ENCODE measurements around the gene NHLRC4. TPM values are rescaled to one million over a fixed set of nuclear protein-coding genes. Genes with fewer than 3 reads are reported as not detected.

NHLRC4 gene
- total RNA-seq, 1 donor from 2014 or later, result 1.0 TPM

DNA sequence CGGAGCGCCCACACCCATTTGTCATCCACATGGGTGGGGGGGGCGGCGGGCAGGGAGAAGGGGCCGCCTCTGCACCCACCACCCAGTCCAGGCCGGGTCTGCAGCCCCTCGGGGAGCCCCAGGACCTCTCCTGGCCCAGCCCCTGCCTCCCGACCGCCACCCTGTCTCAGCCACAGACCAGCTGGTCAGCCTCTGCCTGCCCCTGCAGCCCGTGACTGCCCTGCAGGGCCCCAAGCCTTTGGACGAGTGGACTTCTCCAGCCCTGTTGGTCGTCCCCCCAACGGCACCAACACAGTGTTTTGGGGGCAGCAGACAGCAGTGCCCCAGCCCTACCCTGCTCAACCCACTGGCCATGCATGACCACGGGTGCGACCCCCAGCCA is 5.4 kb upstream of the NHLRC4 start:
- H3K27ac Mint-ChIP-seq, result no peak overlapping the region
- POLR2A ChIA-PET, result no interaction called here
- H3K36me3 Mint-ChIP-seq (ENCODE audit: low read depth), result no peaks in the 10 kb centered on the region
- peaks cover 10% of the 10 kb centered on the region for H3K27me3 Mint-ChIP-seq
- no peak for ATAC-seq (ENCODE audit: low read depth)
- TF ChIP-seq, protein P1, sequence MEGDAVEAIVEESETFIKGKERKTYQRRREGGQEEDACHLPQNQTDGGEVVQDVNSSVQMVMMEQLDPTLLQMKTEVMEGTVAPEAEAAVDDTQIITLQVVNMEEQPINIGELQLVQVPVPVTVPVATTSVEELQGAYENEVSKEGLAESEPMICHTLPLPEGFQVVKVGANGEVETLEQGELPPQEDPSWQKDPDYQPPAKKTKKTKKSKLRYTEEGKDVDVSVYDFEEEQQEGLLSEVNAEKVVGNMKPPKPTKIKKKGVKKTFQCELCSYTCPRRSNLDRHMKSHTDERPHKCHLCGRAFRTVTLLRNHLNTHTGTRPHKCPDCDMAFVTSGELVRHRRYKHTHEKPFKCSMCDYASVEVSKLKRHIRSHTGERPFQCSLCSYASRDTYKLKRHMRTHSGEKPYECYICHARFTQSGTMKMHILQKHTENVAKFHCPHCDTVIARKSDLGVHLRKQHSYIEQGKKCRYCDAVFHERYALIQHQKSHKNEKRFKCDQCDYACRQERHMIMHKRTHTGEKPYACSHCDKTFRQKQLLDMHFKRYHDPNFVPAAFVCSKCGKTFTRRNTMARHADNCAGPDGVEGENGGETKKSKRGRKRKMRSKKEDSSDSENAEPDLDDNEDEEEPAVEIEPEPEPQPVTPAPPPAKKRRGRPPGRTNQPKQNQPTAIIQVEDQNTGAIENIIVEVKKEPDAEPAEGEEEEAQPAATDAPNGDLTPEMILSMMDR (IDR thresholded peaks at IDR 0.05), result no peak
- H3K4me3 Mint-ChIP-seq, result no peak overlapping the region
- intact Hi-C loops (cut with micrococcal nuclease), result no loop called here
- H3K9me3 Mint-ChIP-seq, result no peaks in the 10 kb centered on the region
- CTCF ChIA-PET, result no interaction called here
- peaks cover 5% of the 10 kb centered on the region for H3K4me1 Mint-ChIP-seq
- DNase-seq, result no peak

DNA sequence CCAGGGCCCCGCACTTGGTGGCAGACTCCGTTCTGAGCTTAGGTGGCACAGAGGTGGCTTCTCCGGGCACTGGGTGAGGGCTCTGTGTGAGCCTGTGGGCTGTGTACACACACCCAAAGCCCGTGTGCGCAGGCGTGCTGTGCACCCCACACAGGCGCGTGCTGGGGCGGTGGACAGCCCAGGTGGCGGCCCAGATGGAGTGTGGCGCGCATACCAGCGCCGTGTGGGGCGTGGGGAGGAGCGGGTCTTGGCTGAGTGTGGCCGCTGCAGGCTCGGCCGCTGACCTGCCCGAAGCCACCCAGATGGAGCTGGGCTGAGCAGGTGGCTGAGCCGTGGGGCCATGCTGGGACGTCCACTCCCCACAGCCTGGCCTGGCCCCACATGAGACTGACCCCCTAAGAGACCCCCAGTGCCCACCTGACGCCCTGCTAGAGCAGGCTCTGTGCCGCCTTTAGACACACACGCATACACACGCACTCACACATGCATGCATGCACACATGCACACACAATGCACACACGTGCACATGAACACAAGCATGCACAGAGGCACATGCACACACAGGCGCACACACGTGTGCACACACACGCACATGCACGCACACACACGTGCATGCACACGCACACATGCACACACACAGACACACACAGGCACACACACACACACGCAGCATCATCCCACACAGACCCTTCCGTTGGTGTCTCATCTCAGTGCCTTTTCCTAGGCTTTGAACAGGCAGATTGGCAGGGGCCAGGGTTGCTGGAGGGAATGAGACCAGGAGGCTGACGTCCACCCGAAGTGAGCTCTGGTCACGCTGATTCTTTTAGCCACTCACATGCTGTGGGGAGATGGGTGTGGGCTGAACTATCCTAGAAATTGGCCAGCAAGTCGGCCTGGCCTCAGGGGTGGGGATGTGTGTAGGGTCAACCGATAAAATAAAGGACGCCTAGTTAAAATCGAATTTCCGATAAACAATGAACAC is 4.6 kb upstream of the NHLRC4 start:
- Mint-ChIP-seq H3K9me3 (no peaks in the 10 kb centered on the region), H3K36me3 (ENCODE audit: low read depth) (no peaks in the 10 kb centered on the region), H3K4me3 (no peak overlapping the region), H3K27ac (no peak overlapping the region), H3K27me3 (peaks cover 10% of the 10 kb centered on the region), H3K4me1 (peaks cover 13% of the 10 kb centered on the region)
- TF ChIP-seq, protein P1 (IDR thresholded peaks at IDR 0.05), result no peak
- DNase-seq (no peak), ATAC-seq (ENCODE audit: low read depth) (no peak)
- intact Hi-C loops (cut with micrococcal nuclease), result no loop called here
- CTCF ChIA-PET, result no interaction called here
- POLR2A ChIA-PET, result no interaction called here

DNA sequence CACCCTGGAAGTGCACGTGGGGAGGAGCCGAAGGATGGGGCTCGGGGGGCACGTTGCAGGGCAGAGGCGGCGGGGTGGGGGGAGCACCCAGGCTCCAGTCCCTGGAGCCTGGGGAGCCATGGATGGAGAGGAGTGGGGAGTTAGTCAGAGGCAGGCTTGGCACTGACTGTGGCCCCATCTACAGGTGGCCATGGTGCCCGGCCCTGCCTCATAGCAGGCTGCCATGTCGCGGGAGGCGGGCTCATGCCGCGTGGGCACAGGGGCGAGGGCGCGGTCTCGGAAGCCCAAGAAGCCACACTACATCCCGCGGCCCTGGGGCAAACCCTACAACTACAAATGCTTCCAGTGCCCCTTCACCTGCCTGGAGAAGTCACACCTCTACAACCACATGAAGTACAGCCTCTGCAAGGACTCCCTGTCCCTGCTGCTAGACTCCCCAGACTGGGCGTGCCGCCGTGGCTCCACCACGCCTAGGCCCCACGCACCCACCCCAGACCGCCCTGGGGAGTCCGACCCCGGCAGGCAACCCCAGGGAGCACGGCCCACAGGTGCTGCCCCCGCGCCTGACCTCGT is 3.6 kb upstream of the NHLRC4 start:
- intact Hi-C loops (cut with micrococcal nuclease), result no loop called here
- H3K9me3 Mint-ChIP-seq, result no peaks in the 10 kb centered on the region
- TF ChIP-seq, protein P1 (IDR thresholded peaks at IDR 0.05), result no peak
- peaks cover 10% of the 10 kb centered on the region for H3K27me3 Mint-ChIP-seq
- no peak overlapping the region for H3K4me3 Mint-ChIP-seq
- POLR2A ChIA-PET, result no interaction called here
- no peak overlapping the region for H3K27ac Mint-ChIP-seq
- DNase-seq (no peak), ATAC-seq (ENCODE audit: low read depth) (no peak)
- H3K4me1 Mint-ChIP-seq, result peaks cover 14% of the 10 kb centered on the region
- CTCF ChIA-PET, result no interaction called here
- H3K36me3 Mint-ChIP-seq (ENCODE audit: low read depth), result no peaks in the 10 kb centered on the region

DNA sequence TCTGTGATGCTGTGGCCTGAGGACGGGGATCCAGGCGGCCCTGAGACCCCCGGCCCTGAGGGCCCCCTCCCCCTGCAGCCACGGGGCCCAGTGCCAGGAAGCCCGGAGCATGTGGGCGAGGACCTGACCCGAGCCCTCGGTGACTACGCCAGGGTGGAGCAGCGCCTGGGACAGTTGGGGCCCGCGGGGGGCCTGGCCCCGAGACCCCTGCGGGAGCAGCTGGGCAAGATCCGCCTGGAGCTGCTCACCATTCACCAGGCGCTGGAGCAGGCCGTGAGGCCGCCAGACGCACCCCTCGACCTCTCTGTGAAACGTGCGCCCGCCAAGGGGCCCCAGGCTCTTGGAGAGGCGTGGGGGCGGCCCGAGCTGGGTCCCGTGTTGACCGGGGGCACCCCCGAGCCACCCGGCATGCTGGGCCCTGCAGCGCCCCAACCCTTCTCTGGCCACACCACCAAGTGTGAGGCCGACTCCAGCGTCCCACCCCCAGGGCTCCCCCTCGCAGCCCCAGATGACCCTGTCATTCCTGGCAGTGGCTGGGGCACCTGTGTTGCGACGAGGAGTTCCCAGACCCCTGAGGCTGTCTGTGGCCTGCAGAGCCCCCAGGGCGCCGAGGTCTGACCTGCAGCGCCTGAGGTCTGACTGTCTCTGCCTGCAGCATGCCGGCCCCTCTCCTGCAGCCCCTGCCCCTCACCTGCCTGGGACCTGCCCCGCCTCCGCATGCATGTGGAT is 2.0 kb upstream of the NHLRC4 start:
- DNase-seq, result no peak
- Mint-ChIP-seq H3K9me3 (no peaks in the 10 kb centered on the region), H3K4me1 (peaks cover 18% of the 10 kb centered on the region), H3K27ac (no peak overlapping the region), H3K27me3 (peaks cover 7% of the 10 kb centered on the region), H3K4me3 (no peak overlapping the region), H3K36me3 (ENCODE audit: low read depth) (no peaks in the 10 kb centered on the region)
- TF ChIP-seq, protein P1 (IDR thresholded peaks at IDR 0.05), result no peak
- no peak for ATAC-seq (ENCODE audit: low read depth)
- CTCF ChIA-PET, result no interaction called here
- POLR2A ChIA-PET, result interaction anchor here (0.6 kb wide), 1 partner anchor 194 kb away, joined by 6 read pairs; no protein-coding TSS in a partner anchor
- intact Hi-C loops (cut with micrococcal nuclease), result loop anchor here (5.0 kb wide), 1 partner anchor 38 kb away; the partner anchor contains the start of gene CAPN15

Measured in activated B cell treated with CpG ODN at 0.5 μM for 24 hours (primary cell).